Hepatocyte (in vitro differentiated cells): ENCODE results near the gene ANKRD33. TPM values are rescaled to one million over a fixed set of nuclear protein-coding genes. Genes with fewer than 3 reads are reported as not detected.

ENCODE experiments used
- DNase-seq: peaks from one replicate; pipeline ENCODE4 v3.0.0-alpha.2; 2016; ENCODE audit warnings: low spot score
- H2AFZ ChIP-seq: fragments of 200-600 bp; sonication (generic); 2 replicates; pipeline ENCODE4 v1.6.0; 2016; ENCODE audit warnings: antibody characterized with exemption, mild to moderate bottlenecking
- H3K27ac ChIP-seq: fragments of 200-600 bp; sonication (generic); 2 replicates; pipeline ENCODE4 v1.5.1; 2016; ENCODE audit warnings: mild to moderate bottlenecking
- H3K27me3 ChIP-seq: fragments of 200-600 bp; sonication (generic); 2 replicates; pipeline ENCODE4 v1.6.1; 2016
- H3K36me3 ChIP-seq: fragments of 200-600 bp; sonication (generic); replicated peaks from 2 replicates; pipeline ENCODE4 v1.5.1; 2016; ENCODE audit warnings: low read depth; ENCODE audit not compliant: insufficient read depth
- H3K4me1 ChIP-seq: fragments of 200-600 bp; sonication (generic); 2 replicates; pipeline ENCODE4 v1.5.1; 2016; ENCODE audit warnings: mild to moderate bottlenecking, moderate library complexity; ENCODE audit not compliant: insufficient read depth
- H3K4me2 ChIP-seq: fragments of 200-600 bp; sonication (generic); 2 replicates; pipeline ENCODE4 v1.6.0; 2016
- H3K4me3 ChIP-seq: fragments of 200-600 bp; sonication (generic); 2 replicates; pipeline ENCODE4 v1.5.1; 2016; ENCODE audit warnings: mild to moderate bottlenecking
- H3K79me2 ChIP-seq: fragments of 200-600 bp; sonication (generic); 2 replicates; pipeline ENCODE4 v1.6.0; 2017; ENCODE audit warnings: mild to moderate bottlenecking
- H3K9me2 ChIP-seq: fragments of 200-600 bp; sonication (generic); replicated peaks from 2 replicates; pipeline ENCODE4 v1.6.0; 2017; ENCODE audit warnings: mild to moderate bottlenecking; ENCODE audit not compliant: insufficient read depth
- H3K9me3 ChIP-seq: fragments of 200-600 bp; sonication (generic); 2 replicates; pipeline ENCODE4 v1.5.1; 2016; ENCODE audit warnings: low read depth, mild to moderate bottlenecking
- H4K20me1 ChIP-seq: fragments of 200-600 bp; sonication (generic); 2 replicates; pipeline ENCODE4 v1.6.0; 2016; ENCODE audit warnings: mild to moderate bottlenecking; ENCODE audit not compliant: insufficient read depth, poor library complexity, severe bottlenecking
- CTCF ChIP-seq: fragments of 200-600 bp; sonication (generic); IDR thresholded peaks from 2 replicates; pipeline ENCODE4 v1.5.1; 2016; ENCODE audit warnings: antibody characterized with exemption, mild to moderate bottlenecking; ENCODE audit not compliant: poor library complexity
- EZH2 ChIP-seq: fragments of 200-600 bp; sonication (generic); IDR thresholded peaks from 2 replicates; pipeline ENCODE4 v1.6.1; 2016; ENCODE audit warnings: antibody characterized with exemption, mild to moderate bottlenecking, borderline replicate concordance
- EZH2phosphoT487 ChIP-seq: fragments of 200-600 bp; sonication (generic); IDR thresholded peaks from one replicate; pipeline ENCODE4 v1.6.1; 2018; ENCODE audit warnings: antibody characterized with exemption, mild to moderate bottlenecking, low read depth, moderate library complexity; ENCODE audit not compliant: unreplicated experiment, severe bottlenecking
- WGBS: methylation state at CpG from one replicate; pipeline ENCODE4 v1.1.6; 2016; ENCODE audit warnings: low lambda C conversion rate; ENCODE audit errors: missing lambda C conversion rate; 5-methylcytosine and 5-hydroxymethylcytosine counted together
- polyA plus RNA-seq: library from polyadenylated mRNA; unstranded; fragments of >200 nt; fragmentation: Nextera tagmentation; extraction: Ambion mirVana; gene quantifications from 2 replicates; pipeline ENCODE4 v1.2.1, GENCODE V29; 2016
- total RNA-seq: library from RNA; depleted of rRNA; stranded (reverse); fragments of >200 nt; gene quantifications from 2 replicates; pipeline ENCODE4 v1.2.3, GENCODE V29; 2014

ANKRD33 gene
- total and polyA plus RNA-seq, 2 experiments from 2014 or later = 0.12 TPM; not detected in 1

- Histone ChIP-seq H3K9me2 (no peaks in the 10 kb centered on the region), H2AFZ (no peak overlapping the region), H3K79me2 (no peaks in the 10 kb centered on the region), H3K4me3 (no peak overlapping the region), H4K20me1 (no peaks in the 10 kb centered on the region), H3K9me3 (no peaks in the 10 kb centered on the region), H3K4me2 (no peak overlapping the region), H3K27ac (no peak overlapping the region), H3K36me3 (no peaks in the 10 kb centered on the region), H3K4me1 (peaks cover 25% of the 10 kb centered on the region), H3K27me3 (no peaks in the 10 kb centered on the region)
- TF ChIP-seq EZH2 (no peak), CTCF (no peak), EZH2phosphoT487 (no peak)
- DNase-seq = no peak
- WGBS = 97% methylated on average over 11 of the region's 11 CpGs
Measured at GRCh38 chr12:51915951-51916350, 28.0 kb downstream of the ANKRD33 start.

- Histone ChIP-seq H3K27me3 (no peaks in the 10 kb centered on the region), H3K9me3 (no peaks in the 10 kb centered on the region), H3K79me2 (no peaks in the 10 kb centered on the region), H4K20me1 (no peaks in the 10 kb centered on the region), H3K4me3 (no peak overlapping the region), H3K36me3 (no peaks in the 10 kb centered on the region), H3K4me2 (no peak overlapping the region), H3K4me1 (peaks cover 15% of the 10 kb centered on the region), H3K9me2 (no peaks in the 10 kb centered on the region), H3K27ac (no peak overlapping the region), H2AFZ (no peak overlapping the region)
- WGBS = 87% methylated on average over 10 of the region's 10 CpGs
- DNase-seq = no peak
- no peak for TF ChIP-seq EZH2
- TF ChIP-seq EZH2phosphoT487 = no peak
- TF ChIP-seq CTCF = no peak
Measured at GRCh38 chr12:51917041-51917590, 29.2 kb downstream of the ANKRD33 start.

GRCh38 chr12:51917746-51918453, 30.0 kb downstream of the ANKRD33 start:
- H3K27me3 ChIP-seq = no peaks in the 10 kb centered on the region
- H3K36me3 ChIP-seq = no peaks in the 10 kb centered on the region
- H3K9me3 ChIP-seq = no peaks in the 10 kb centered on the region
- no peak overlapping the region for H2AFZ ChIP-seq
- H3K4me3 ChIP-seq = no peak overlapping the region
- H3K4me2 ChIP-seq = no peak overlapping the region
- no peak for TF ChIP-seq EZH2
- TF ChIP-seq EZH2phosphoT487 = no peak
- TF ChIP-seq CTCF = no peak
- H3K9me2 ChIP-seq = no peaks in the 10 kb centered on the region
- no peak overlapping the region for H3K27ac ChIP-seq
- WGBS = 48% methylated on average over 16 of the region's 16 CpGs
- H3K79me2 ChIP-seq = no peaks in the 10 kb centered on the region
- peaks cover 16% of the 10 kb centered on the region for H3K4me1 ChIP-seq
- DNase-seq = no peak
- H4K20me1 ChIP-seq = no peaks in the 10 kb centered on the region
